ENCODE measurements around the gene IRF2BP2. TPM values are rescaled to one million over a fixed set of nuclear protein-coding genes. Genes with fewer than 3 reads are reported as not detected.

Gene IRF2BP2
- total and polyA plus RNA-seq, 2 of the 13 experiments (the other 11 are each of a cell fraction or from before 2014, with no cell fraction given), result 140 to 147 TPM

GRCh38 chr1:234591131-234591530 lies 18.8 kb downstream of the IRF2BP2 start (continued):
- no peak for TF ChIP-seq ZNF317 (CRISPR knock-in tag; IDR thresholded peaks at IDR 0.05)
- no peak for TF ChIP-seq MAFF (IDR thresholded peaks at IDR 0.05; ENCODE audit: low read depth, low read length)
- TF ChIP-seq ZNF878 (CRISPR knock-in tag; IDR thresholded peaks at IDR 0.05), result no peak
- TF ChIP-seq TCF12 (IDR thresholded peaks at IDR 0.05), result no peak
- no peak for TF ChIP-seq TCF12 (CRISPR knock-in tag; IDR thresholded peaks at IDR 0.05)
- no peak for TF ChIP-seq ASH2L (IDR thresholded peaks at IDR 0.05; ENCODE audit: insufficient read length, low read depth, low read length)
- TF ChIP-seq, protein P1, sequence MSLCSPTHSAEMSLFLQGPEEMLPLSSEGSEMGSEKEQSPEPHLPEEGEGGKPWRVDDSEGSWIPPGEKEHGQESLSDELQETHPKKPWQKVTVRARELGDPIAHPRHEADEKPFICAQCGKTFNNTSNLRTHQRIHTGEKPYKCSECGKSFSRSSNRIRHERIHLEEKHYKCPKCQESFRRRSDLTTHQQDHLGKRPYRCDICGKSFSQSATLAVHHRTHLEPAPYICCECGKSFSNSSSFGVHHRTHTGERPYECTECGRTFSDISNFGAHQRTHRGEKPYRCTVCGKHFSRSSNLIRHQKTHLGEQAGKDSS (CRISPR knock-in tag; IDR thresholded peaks at IDR 0.05; ENCODE audit: borderline replicate concordance, low read depth), result no peak

- Histone ChIP-seq H3K79me2 (ENCODE audit: insufficient read depth, low read length) (no peaks in the 10 kb centered on the region), H4K20me1 (ENCODE audit: insufficient read depth, low read length) (no peaks in the 10 kb centered on the region), H3K9me3 (ENCODE audit: low read length) (no peaks in the 10 kb centered on the region), H3K4me3 (replicated peaks in 1 of 3; ENCODE audit: insufficient read depth in 1 of 3, low read depth in 2 of 3, low read length in 3 of 3) (no peak overlapping the region), H3K27ac (ENCODE audit: extremely low read length, insufficient read depth, low read length) (no peak overlapping the region), H3K36me3 (replicated peaks in 1 of 2; ENCODE audit: control insufficient read depth in 1 of 2, insufficient read depth in 2 of 2, low read length in 2 of 2) (no peaks in the 10 kb centered on the region), H3K4me2 (ENCODE audit: low read depth, low read length) (no peak overlapping the region), H3K4me1 (ENCODE audit: insufficient read depth, low read length) (peaks cover 10% of the 10 kb centered on the region; the same call in 1 of the 2 replicates), H3K9ac (ENCODE audit: insufficient read depth, low read depth, low read length) (no peak overlapping the region), H2AFZ (ENCODE audit: low read length) (no peak overlapping the region), H3K27me3 (ENCODE audit: control insufficient read depth in 1 of 2, insufficient read depth in 2 of 2, low read length in 2 of 2) (peaks cover 3% of the 10 kb centered on the region in 2 experiments; a peak in 2 of 5 replicates)
- in situ Hi-C loops (cut with HindIII; ENCODE audit: extremely low pct_ligation_motif_present, low pct_unique_long_range_greater_than_20kb), result no loop called here
- ChIA-PET POLR2A (no interaction called here), CTCF (ENCODE audit: low intra/inter-chr PET ratio, low total read pairs) (no interaction called here)
- WGBS (ENCODE audit: low lambda C conversion rate), result 39% methylated on average over 7 of the region's 7 CpGs
- no peak for DNase-seq (ENCODE audit: low spot score)
- no peak for TF ChIP-seq TGIF2 (CRISPR knock-in tag; IDR thresholded peaks at IDR 0.05)
- no peak for TF ChIP-seq ELF4 (CRISPR knock-in tag; IDR thresholded peaks at IDR 0.05; ENCODE audit: borderline replicate concordance)
- TF ChIP-seq NFYC (CRISPR knock-in tag; IDR thresholded peaks at IDR 0.05), result peak; percentile 47
- TF ChIP-seq, protein P2, sequence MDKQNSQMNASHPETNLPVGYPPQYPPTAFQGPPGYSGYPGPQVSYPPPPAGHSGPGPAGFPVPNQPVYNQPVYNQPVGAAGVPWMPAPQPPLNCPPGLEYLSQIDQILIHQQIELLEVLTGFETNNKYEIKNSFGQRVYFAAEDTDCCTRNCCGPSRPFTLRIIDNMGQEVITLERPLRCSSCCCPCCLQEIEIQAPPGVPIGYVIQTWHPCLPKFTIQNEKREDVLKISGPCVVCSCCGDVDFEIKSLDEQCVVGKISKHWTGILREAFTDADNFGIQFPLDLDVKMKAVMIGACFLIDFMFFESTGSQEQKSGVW (CRISPR knock-in tag; IDR thresholded peaks at IDR 0.05; ENCODE audit: borderline replicate concordance), result no peak
- FAIRE-seq, result no peak
- intact Hi-C loops (cut with micrococcal nuclease; ENCODE audit: unreplicated experiment), result no loop called here
- no TSS peak for BruUV-seq (replicated peaks)
- ATAC-seq, result no peak; the same call in 2 of the 3 replicates
Observed at GRCh38 chr1:234589854-234590620, 19.9 kb downstream of the IRF2BP2 start.

All from HepG2 (cell line).